K562 (cell line): ENCODE data around the gene EBNA1BP2. TPM values are rescaled to one million over a fixed set of nuclear protein-coding genes. Genes with fewer than 3 reads are reported as not detected.

Source experiments
- E2F3 ChIP-seq: fragments of 250-450 bp; sonication (Bioruptor Pico); IDR thresholded peaks from 2 replicates; pipeline ENCODE4 v1.4.0; 2020; ENCODE audit warnings: mild to moderate bottlenecking
- GABPB1 ChIP-seq: sonication (generic); formaldehyde crosslinking; IDR thresholded peaks from 2 replicates; pipeline ENCODE4 v1.8.0; 2022; ENCODE audit warnings: mild to moderate bottlenecking, missing genetic modification reagents
- HDAC6 ChIP-seq: IDR thresholded peaks from 2 replicates; pipeline ENCODE4 v1.6.1; 2012; ENCODE audit warnings: low read depth, mild to moderate bottlenecking, control low read depth, inconsistent platforms, low read length, moderate library complexity
- KLF1 ChIP-seq: fragments of 450-650 bp; IDR thresholded peaks from 2 replicates; pipeline ENCODE4 v1.6.1; 2016; ENCODE audit warnings: missing genetic modification characterization, missing compliant biosample characterization
- U2AF2 ChIP-seq: fragments of 200-400 bp; formaldehyde crosslinking; optimal IDR thresholded peaks from 2 replicates; pipeline ENCODE3; 2017; ENCODE audit warnings: low read depth, mild to moderate bottlenecking, low read length
- ZNF239 ChIP-seq: fragments of 250-450 bp; sonication (Bioruptor Pico); IDR thresholded peaks from 2 replicates; pipeline ENCODE4 v1.4.0; 2020; ENCODE audit warnings: mild to moderate bottlenecking
- ZNF408 ChIP-seq: fragments of 250-450 bp; sonication (Bioruptor Pico); IDR thresholded peaks from 2 replicates; pipeline ENCODE4 v1.4.0; 2020; ENCODE audit warnings: low read depth, mild to moderate bottlenecking, moderate library complexity
- polyA plus RNA-seq, 8 experiments: library from polyadenylated mRNA; depleted of rRNA in 4 of 8; stranded (reverse) in 5 of 8; unstranded in 3 of 8; fragments of >200 nt; fragmentation: Nextera tagmentation in 2 of 8; fragmentation: Illumina TruSeq in 1 of 8; extraction: Ambion mirVana in 2 of 8; extraction: Trizol in 1 of 8; gene quantifications; 2 replicates each; pipeline versions ENCODE4 v1.2.1 to v1.2.3, GENCODE V29; 2011 to 2014; ENCODE audit warnings: inconsistent platforms in 1 of 8, missing spikeins in 1 of 8
- total RNA-seq, 7 experiments: library from RNA; depleted of rRNA in 6 of 7; stranded (reverse); fragments of >200 nt in 6 of 7; fragmentation: Illumina TruSeq in 2 of 7; extraction: Trizol in 2 of 7; gene quantifications; 2 replicates each; pipeline versions ENCODE4 v1.2.1 to v1.2.3, GENCODE V29; 2011 to 2021; ENCODE audit warnings: low replicate concordance in 1 of 7
- TF ChIP-seq, protein P1 (sequence below), 2 experiments: fragments of 450-650 bp in 1 of 2; sonication (generic) in 1 of 2; formaldehyde crosslinking in 1 of 2; IDR thresholded peaks; 2 replicates each; pipeline versions ENCODE4 v1.7.1 to v1.9.0; 2016 to 2022; ENCODE audit warnings: inconsistent platforms in 1 of 2, mild to moderate bottlenecking in 1 of 2, missing genetic modification reagents in 1 of 2
- TF ChIP-seq, protein P2 (sequence below): fragments of 450-650 bp; IDR thresholded peaks from 2 replicates; pipeline ENCODE4 v1.6.1; 2016; ENCODE audit warnings: low read depth, mild to moderate bottlenecking, moderate library complexity
- TF ChIP-seq, protein P3 (sequence below): fragments of 450-650 bp; IDR thresholded peaks from 2 replicates; pipeline ENCODE4 v1.6.1; 2018; ENCODE audit not compliant: partially characterized antibody

EBNA1BP2 gene
- total and polyA plus RNA-seq, 9 of the 15 experiments (the other 6 are each of a cell fraction or from before 2014, with no cell fraction given) = 95.2 to 349 (median 249) TPM

DNA sequence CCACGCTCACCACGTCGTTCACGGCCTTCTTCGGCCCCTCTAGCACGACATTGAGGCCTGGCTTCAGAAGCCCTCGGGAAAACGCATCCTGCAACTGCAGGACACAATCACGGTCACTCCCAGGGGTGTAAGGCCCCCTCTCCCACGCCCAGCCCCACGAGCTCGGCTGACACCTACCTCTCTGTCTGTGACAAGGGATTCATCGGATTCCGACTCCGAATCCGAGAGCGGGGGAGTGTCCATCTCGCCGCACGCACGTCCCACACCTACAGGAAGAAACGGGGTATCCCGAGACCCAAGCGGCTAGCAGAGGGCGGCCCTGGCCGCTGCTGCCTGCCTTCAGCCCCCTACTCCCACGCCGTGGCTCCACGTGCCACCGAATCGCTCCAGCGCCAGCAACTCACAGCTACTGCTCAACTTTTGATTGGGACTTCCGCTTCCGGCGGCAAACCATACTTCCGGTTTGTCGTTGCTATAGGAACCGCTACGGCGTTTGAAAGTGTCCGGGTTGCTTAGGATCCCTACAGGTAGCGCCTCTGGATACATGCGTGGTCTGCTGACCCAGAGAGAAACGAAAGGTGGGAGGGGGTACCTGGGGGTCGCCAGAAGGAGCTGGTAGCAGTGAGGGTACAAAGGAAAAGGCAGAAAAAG is at the start of gene EBNA1BP2, which contains the start of gene CFAP57 (continued):
- TF ChIP-seq, protein P1, sequence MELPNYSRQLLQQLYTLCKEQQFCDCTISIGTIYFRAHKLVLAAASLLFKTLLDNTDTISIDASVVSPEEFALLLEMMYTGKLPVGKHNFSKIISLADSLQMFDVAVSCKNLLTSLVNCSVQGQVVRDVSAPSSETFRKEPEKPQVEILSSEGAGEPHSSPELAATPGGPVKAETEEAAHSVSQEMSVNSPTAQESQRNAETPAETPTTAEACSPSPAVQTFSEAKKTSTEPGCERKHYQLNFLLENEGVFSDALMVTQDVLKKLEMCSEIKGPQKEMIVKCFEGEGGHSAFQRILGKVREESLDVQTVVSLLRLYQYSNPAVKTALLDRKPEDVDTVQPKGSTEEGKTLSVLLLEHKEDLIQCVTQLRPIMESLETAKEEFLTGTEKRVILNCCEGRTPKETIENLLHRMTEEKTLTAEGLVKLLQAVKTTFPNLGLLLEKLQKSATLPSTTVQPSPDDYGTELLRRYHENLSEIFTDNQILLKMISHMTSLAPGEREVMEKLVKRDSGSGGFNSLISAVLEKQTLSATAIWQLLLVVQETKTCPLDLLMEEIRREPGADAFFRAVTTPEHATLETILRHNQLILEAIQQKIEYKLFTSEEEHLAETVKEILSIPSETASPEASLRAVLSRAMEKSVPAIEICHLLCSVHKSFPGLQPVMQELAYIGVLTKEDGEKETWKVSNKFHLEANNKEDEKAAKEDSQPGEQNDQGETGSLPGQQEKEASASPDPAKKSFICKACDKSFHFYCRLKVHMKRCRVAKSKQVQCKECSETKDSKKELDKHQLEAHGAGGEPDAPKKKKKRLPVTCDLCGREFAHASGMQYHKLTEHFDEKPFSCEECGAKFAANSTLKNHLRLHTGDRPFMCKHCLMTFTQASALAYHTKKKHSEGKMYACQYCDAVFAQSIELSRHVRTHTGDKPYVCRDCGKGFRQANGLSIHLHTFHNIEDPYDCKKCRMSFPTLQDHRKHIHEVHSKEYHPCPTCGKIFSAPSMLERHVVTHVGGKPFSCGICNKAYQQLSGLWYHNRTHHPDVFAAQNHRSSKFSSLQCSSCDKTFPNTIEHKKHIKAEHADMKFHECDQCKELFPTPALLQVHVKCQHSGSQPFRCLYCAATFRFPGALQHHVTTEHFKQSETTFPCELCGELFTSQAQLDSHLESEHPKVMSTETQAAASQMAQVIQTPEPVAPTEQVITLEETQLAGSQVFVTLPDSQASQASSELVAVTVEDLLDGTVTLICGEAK (IDR thresholded peaks at IDR 0.05) = peak; percentile 98
- TF ChIP-seq, protein P1 (CRISPR knock-in tag; IDR thresholded peaks at IDR 0.05) = no peak
- TF ChIP-seq, protein P2, sequence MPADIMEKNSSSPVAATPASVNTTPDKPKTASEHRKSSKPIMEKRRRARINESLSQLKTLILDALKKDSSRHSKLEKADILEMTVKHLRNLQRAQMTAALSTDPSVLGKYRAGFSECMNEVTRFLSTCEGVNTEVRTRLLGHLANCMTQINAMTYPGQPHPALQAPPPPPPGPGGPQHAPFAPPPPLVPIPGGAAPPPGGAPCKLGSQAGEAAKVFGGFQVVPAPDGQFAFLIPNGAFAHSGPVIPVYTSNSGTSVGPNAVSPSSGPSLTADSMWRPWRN = no peak
- no peak for TF ChIP-seq ZNF408
- TF ChIP-seq U2AF2 = no peak
- TF ChIP-seq HDAC6 = no peak
- peak; percentile 60; the same call in 1 of the 2 replicates for TF ChIP-seq KLF1
- peak; percentile 97 for TF ChIP-seq GABPB1
- peak; percentile 40; the same call in 1 of the 2 replicates for TF ChIP-seq E2F3 (CRISPR knock-in tag)
- no peak for TF ChIP-seq ZNF239 (CRISPR knock-in tag)
- TF ChIP-seq, protein P3, sequence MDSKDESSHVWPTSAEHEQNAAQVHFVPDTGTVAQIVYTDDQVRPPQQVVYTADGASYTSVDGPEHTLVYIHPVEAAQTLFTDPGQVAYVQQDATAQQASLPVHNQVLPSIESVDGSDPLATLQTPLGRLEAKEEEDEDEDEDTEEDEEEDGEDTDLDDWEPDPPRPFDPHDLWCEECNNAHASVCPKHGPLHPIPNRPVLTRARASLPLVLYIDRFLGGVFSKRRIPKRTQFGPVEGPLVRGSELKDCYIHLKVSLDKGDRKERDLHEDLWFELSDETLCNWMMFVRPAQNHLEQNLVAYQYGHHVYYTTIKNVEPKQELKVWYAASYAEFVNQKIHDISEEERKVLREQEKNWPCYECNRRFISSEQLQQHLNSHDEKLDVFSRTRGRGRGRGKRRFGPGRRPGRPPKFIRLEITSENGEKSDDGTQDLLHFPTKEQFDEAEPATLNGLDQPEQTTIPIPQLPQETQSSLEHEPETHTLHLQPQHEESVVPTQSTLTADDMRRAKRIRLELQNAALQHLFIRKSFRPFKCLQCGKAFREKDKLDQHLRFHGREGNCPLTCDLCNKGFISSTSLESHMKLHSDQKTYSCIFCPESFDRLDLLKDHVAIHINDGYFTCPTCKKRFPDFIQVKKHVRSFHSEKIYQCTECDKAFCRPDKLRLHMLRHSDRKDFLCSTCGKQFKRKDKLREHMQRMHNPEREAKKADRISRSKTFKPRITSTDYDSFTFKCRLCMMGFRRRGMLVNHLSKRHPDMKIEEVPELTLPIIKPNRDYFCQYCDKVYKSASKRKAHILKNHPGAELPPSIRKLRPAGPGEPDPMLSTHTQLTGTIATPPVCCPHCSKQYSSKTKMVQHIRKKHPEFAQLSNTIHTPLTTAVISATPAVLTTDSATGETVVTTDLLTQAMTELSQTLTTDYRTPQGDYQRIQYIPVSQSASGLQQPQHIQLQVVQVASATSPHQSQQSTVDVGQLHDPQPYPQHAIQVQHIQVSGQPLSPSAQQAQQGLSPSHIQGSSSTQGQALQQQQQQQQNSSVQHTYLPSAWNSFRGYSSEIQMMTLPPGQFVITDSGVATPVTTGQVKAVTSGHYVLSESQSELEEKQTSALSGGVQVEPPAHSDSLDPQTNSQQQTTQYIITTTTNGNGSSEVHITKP = no peak
